Adipocyte (in vitro differentiated cells): ENCODE results near the gene TRAM2.

Experiments used
- DNase-seq: peaks from one replicate; pipeline ENCODE4 v3.0.0-alpha.2; 2015; ENCODE audit warnings: low read depth
- H3K27me3 ChIP-seq: replicated peaks from 2 replicates; pipeline ENCODE4 v1.7.0; 2013; ENCODE audit warnings: mild to moderate bottlenecking, low read length, moderate library complexity; ENCODE audit not compliant: control insufficient read depth, insufficient read depth
- H3K36me3 ChIP-seq: 2 replicates; pipeline ENCODE4 v1.7.0; 2013; ENCODE audit warnings: low read length, mild to moderate bottlenecking, moderate library complexity; ENCODE audit not compliant: control insufficient read depth, insufficient read depth, severe bottlenecking
- H3K4me1 ChIP-seq: 2 replicates; pipeline ENCODE4 v1.7.0; 2013; ENCODE audit warnings: mild to moderate bottlenecking, low read length, moderate library complexity; ENCODE audit not compliant: control insufficient read depth, insufficient read depth
- H3K4me3 ChIP-seq: 2 replicates; pipeline ENCODE4 v1.7.0; 2013; ENCODE audit warnings: mild to moderate bottlenecking, low read length, moderate library complexity
- H3K9ac ChIP-seq: 2 replicates; pipeline ENCODE4 v1.7.0; 2013; ENCODE audit warnings: mild to moderate bottlenecking, low read length, moderate library complexity
- H3K9me3 ChIP-seq: 2 replicates; pipeline ENCODE4 v1.7.0; 2013; ENCODE audit warnings: mild to moderate bottlenecking, low read length, moderate library complexity; ENCODE audit not compliant: control insufficient read depth

Gene TRAM2

GRCh38 chr6:52513896-52514295 lies 63.0 kb downstream of the TRAM2 start:
- peaks cover 99% of the 10 kb centered on the region for H3K4me1 ChIP-seq
- H3K4me3 ChIP-seq = no peak overlapping the region
- no peaks in the 10 kb centered on the region for H3K9me3 ChIP-seq
- DNase-seq = no peak
- no peaks in the 10 kb centered on the region for H3K27me3 ChIP-seq
- peaks cover 59% of the 10 kb centered on the region for H3K36me3 ChIP-seq
- peak overlapping the region; percentile 81 for H3K9ac ChIP-seq

GRCh38 chr6:52513464-52513863 lies 63.4 kb downstream of the TRAM2 start:
- Histone ChIP-seq H3K36me3 (peaks cover 61% of the 10 kb centered on the region), H3K4me3 (no peak overlapping the region), H3K9me3 (no peaks in the 10 kb centered on the region), H3K27me3 (no peaks in the 10 kb centered on the region), H3K9ac (peak overlapping the region; percentile 81), H3K4me1 (peaks cover 96% of the 10 kb centered on the region)
- no peak for DNase-seq

GRCh38 chr6:52512199-52512598 lies 64.7 kb downstream of the TRAM2 start:
- Histone ChIP-seq H3K27me3 (no peaks in the 10 kb centered on the region), H3K4me1 (peaks cover 96% of the 10 kb centered on the region), H3K9ac (peak overlapping the region; percentile 87), H3K4me3 (no peak overlapping the region), H3K36me3 (peaks cover 72% of the 10 kb centered on the region), H3K9me3 (no peaks in the 10 kb centered on the region)
- peak; percentile 94 for DNase-seq

GRCh38 chr6:52511572-52512151 lies 65.2 kb downstream of the TRAM2 start:
- no peak for DNase-seq
- Histone ChIP-seq H3K9ac (peak overlapping the region; percentile 87), H3K4me3 (peak overlapping the region; percentile 14), H3K27me3 (no peaks in the 10 kb centered on the region), H3K9me3 (no peaks in the 10 kb centered on the region), H3K4me1 (peaks cover 90% of the 10 kb centered on the region), H3K36me3 (peaks cover 72% of the 10 kb centered on the region)

- Histone ChIP-seq H3K4me1 (peaks cover 85% of the 10 kb centered on the region), H3K27me3 (no peaks in the 10 kb centered on the region), H3K4me3 (no peak overlapping the region), H3K36me3 (peaks cover 72% of the 10 kb centered on the region), H3K9me3 (no peaks in the 10 kb centered on the region), H3K9ac (peak overlapping the region; percentile 87)
- no peak for DNase-seq
Observed at GRCh38 chr6:52511163-52511562, 65.7 kb downstream of the TRAM2 start.

- peak overlapping the region; percentile 87 for H3K9ac ChIP-seq
- no peak for DNase-seq
- H3K4me3 ChIP-seq = no peak overlapping the region
- peaks cover 76% of the 10 kb centered on the region for H3K4me1 ChIP-seq
- peaks cover 72% of the 10 kb centered on the region for H3K36me3 ChIP-seq
- no peaks in the 10 kb centered on the region for H3K27me3 ChIP-seq
- H3K9me3 ChIP-seq = no peaks in the 10 kb centered on the region
Observed at GRCh38 chr6:52510213-52510562, 66.7 kb downstream of the TRAM2 start.

GRCh38 chr6:52509281-52510212 lies 67.3 kb downstream of the TRAM2 start:
- Histone ChIP-seq H3K36me3 (peaks cover 77% of the 10 kb centered on the region), H3K4me1 (peaks cover 75% of the 10 kb centered on the region), H3K9ac (peak overlapping the region; percentile 87)

GRCh38 chr6:52508261-52508739 lies 68.6 kb downstream of the TRAM2 start:
- Histone ChIP-seq H3K9ac (peak overlapping the region; percentile 24), H3K27me3 (no peaks in the 10 kb centered on the region), H3K9me3 (no peaks in the 10 kb centered on the region), H3K4me1 (peaks cover 75% of the 10 kb centered on the region), H3K36me3 (peaks cover 73% of the 10 kb centered on the region), H3K4me3 (peak overlapping the region; percentile 9)
- DNase-seq = no peak

More at GRCh38 chr6:52509281-52510212, 67.3 kb downstream of the TRAM2 start:
- DNase-seq = no peak
- no peaks in the 10 kb centered on the region for H3K27me3 ChIP-seq
- no peaks in the 10 kb centered on the region for H3K9me3 ChIP-seq
- no peak overlapping the region for H3K4me3 ChIP-seq

GRCh38 chr6:52507557-52508260 lies 69.2 kb downstream of the TRAM2 start:
- Histone ChIP-seq H3K4me3 (peak overlapping the region; percentile 9), H3K4me1 (peaks cover 70% of the 10 kb centered on the region), H3K36me3 (peaks cover 73% of the 10 kb centered on the region), H3K9ac (no peak overlapping the region), H3K27me3 (no peaks in the 10 kb centered on the region), H3K9me3 (no peaks in the 10 kb centered on the region)
- DNase-seq = peak; percentile 73

- Histone ChIP-seq H3K4me1 (peaks cover 58% of the 10 kb centered on the region), H3K9ac (no peak overlapping the region), H3K9me3 (no peaks in the 10 kb centered on the region), H3K36me3 (peaks cover 82% of the 10 kb centered on the region), H3K27me3 (no peaks in the 10 kb centered on the region), H3K4me3 (no peak overlapping the region)
- no peak for DNase-seq
Observed at GRCh38 chr6:52506476-52506875, 70.4 kb downstream of the TRAM2 start.
